ENCODE results near the gene SLC6A13.
A peak's percentile ranks its signal among the peaks of the same experiment; 100 is the strongest.
"Not testable (repeated sequence)": the region's sequence is repeated elsewhere in the genome, so short reads cannot be mapped to it uniquely, and the experiment has no call there.

Gene SLC6A13

DNA sequence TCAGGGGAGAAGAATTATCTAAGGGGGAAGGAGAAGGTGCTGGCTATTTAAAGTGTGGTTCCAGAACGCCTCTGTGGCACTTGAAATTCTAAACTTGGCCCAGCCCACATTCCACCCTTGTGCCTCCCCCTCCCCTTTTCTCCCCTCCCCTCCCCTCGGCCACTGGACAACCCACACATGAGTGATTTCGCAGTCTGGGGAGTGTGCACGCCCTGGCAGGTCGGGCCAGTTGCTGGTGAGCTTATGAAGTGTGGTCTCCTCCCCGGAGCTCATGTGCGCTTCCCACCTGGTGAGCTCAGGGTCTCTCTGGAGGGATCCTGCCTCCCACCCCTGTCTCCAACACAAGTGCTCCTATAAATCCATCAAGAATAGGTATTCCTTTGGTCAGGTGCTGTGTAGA lies at the start of gene SLC6A13:
Gene SLC6A13, minus strand, starts transcription at position 20 of the 400 bp plus-strand sequence. CDS start 2,784 bp downstream, outside the sequence.
- DNase-seq, result peak; percentile 84

DNA sequence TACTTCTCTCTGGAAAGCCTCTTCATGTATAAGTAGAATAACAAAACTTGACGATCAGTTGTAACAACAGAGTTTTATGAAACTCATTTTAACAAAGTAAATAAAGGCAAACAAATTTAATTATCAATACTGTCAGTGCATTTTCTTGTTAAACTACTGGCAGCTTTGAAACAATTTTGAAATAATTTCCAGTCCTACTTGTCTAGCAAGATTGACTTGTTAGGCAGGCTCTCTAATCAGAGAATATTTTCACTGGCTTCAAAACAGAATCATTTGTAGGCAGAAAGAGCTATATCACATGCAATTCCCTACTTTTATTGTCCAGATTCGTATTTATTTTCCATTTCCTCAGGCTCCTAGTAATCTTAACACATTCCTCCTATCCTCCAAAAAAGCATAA lies 45.9 kb upstream of the SLC6A13 start:
- DNase-seq, result no peak

DNA sequence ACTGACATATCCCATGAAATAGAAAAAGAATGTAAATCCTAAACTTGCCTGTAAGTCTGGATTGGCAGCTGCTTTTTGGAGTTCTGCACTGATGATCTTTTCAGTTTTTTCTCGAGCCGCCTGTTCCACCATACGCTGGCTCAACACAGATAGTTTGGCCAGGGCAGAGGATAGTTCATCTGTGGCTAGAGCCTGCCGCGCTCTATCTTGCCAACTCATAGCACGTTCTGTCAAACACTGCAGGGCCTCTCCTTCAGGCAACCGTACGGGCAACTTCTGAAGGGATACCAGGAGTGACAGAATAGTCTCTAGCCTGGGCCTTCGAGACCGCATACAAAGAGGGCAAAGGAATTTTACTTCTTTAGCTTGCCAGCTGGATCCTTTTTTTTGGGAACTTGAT lies 44.8 kb upstream of the SLC6A13 start:
- DNase-seq, result no peak

DNA sequence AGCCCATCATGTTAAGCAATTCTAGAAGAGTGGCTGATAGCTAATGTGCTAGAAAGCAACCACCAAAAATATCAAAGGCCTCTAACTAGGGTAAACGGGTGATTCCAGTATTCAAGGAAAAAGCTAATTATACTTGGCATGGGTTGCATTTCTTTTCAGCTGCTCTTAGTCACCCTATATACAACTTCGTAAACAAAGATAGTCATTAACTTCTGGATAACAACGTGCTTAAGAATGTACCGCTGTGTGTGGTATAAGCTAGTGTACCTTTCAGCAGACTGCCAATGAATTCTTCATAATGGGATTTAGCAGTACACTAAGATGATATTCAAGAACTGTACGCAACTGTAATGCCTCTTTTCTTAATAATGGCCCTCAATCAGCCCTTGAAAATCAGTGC lies 42.2 kb upstream of the SLC6A13 start:
- DNase-seq, result no peak

DNA sequence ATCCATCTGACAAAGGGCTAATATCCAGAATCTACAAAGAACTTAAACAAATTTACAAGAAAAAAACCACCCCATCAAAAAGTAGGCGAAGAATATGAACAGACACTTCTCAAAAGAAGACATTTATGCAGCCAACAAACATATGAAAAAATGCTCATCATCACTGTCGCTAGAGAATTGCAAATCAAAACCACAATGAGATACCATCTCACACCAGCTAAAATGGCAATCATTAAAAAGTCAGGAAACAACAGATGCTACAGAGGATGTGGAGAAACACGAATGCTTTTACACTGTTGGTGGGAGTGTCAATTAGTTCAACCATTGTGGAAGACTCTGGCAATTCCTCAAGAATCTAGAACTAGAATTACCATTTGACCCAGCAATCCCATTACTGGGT lies 40.1 kb upstream of the SLC6A13 start:
- DNase-seq, result not testable (repeated sequence)

DNA sequence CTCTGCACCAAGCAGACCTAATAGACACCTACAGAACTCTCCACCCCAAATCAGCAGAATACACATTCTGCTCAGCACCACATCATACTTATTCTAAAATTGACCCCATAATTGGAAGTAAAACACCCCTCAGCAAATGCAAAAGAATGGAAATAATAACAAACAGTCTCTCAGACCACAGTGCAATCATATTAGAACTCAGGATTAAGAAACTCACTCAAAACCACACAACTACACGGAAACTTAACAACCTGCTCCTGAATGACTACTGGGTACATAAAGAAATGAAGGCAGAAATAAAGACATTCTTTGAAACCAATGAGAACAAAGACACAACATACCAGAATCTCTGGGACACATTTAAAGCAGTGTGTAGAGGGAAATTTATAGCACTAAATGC lies 37.5 kb upstream of the SLC6A13 start:
- not testable (repeated sequence) for DNase-seq

DNA sequence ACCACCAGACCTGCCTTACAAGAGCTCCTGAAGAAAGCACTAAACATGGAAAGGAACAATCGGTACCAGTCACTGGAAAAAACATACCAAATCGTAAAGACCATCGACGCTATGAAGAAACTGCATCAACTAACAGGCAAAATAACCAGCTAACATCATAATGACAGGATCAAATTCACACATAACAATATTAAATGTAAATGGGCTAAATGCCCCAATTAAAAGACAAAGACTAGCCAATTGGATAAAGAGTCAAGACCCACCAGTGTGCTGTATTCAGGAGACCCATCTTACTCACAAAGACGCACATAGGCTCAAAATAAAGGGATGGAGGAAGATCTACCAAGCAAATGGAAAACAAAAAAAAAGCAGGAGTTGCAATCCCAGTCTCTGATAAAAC lies 36.9 kb upstream of the SLC6A13 start:
- DNase-seq, result not testable (repeated sequence)

DNA sequence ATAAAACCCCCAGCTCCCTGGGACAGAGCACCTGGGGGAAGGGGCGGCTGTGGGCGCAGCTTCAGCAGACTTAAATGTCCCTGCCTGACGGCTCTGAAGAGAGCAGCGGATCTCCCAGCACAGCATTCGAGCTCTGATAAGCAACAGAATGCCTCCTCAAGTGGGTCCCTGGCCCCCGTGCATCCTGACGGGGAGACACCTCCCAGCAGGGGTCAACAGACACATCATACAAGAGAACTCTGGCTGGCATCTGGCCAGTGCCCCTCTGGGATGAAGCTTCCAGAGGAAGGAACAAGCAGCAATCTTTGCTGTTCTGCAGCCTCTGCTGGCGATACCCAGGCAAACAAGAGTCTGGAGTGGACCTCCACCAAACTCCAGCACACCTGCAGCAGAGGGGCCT lies 35.4 kb upstream of the SLC6A13 start:
- DNase-seq, result not testable (repeated sequence)

DNA sequence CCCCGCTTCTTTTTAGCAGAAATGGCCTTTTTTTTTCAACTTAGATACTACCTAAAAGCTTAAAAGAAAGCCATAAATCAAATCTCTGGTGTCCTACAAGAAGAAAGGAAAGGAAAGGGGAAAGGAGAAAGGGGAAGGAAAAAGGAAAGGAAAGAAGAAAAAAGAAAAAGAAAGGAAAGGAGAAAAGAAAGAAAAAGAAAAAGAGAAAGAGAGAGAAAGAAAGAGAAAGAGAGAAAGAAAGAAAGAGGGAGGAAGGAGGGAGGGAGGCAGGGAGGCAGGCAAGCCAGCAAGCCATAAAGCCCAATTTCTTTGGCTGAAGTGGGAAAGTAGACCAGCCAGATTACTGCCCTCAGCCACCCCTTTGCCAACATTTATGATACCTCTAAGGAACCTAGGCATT lies 32.5 kb upstream of the SLC6A13 start:
- DNase-seq, result no peak

DNA sequence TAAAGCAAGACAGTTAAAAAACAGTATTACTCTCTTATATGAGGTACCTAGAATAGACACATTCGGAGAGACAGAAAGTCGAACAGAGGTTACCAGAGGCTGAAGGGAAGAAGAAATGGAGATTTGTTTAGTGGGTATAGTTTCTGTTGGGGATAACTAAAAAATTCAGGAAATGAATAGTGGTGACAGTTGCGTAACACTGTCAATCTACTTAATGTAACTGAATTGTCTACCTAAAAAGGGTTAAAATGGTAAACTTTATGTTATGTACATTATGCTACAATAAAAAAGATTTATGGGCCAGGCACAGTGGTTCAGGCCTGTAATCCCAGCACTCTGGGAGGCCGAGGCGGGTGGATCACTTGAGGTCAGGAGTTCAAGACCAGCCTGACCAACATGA lies 30.6 kb upstream of the SLC6A13 start:
- no peak for DNase-seq

DNA sequence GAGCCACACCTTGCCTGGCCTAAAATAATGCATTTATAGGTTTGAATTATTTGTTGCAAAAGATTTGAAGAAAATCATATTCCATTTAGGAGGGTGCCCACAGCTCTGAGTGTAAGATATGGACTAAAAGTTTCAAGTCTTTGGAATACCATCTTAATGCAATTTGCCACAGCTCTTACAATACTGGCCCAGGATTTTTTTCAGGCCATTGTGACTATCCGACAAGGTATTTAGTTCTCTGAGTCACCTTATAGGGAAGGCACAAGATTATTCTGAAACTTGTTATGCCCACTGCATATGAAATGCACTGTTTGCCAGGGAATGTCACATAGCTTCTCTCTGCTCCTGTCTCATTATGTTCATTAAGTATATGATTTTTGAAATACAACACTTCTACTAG lies 29.6 kb upstream of the SLC6A13 start:
- DNase-seq, result no peak

DNA sequence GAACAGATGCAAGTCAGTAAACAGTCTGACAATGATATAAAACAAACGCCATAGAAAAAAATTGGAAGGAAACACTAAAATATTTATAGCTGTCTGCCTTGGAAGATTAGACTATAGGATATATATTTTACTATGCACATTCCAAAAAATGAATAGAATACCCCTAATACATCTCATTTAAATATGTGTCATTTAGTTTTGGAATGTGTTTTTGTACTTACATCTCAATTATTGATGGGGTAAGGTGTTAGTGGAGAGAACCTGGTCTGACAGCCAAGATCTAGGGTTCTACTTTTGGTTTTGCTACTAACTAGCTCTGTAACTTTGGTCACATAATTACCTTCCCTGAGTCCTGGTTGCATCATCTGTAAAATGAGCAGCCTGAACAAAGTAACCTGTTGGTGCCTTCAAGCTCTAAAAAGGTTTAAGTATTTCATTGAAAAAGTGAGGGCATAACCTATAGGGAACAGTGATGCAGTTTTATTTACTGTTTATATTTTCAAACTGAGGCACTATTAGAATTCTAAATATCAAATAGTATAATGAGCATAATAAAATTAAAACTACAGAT lies 28.6 kb upstream of the SLC6A13 start:
- DNase-seq, result no peak

DNA sequence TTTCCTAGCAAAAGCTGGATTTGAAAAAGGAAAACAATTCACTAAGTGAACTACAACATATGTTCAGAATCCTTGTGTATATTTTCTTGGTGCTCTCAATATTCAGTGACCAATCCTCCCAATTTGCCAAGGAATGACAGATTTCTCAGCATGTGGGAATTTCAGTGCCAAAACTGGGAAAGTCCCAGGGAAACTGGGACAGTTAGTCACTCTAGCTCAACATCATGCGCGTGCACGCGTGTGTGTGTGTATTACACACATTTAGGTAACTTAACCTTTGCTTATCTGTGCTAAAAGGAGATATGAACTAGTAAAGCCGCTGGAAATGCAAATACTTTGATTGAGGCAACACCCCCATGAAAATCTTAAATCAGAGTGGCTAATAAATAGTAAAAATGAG lies 26.1 kb upstream of the SLC6A13 start:
- DNase-seq, result no peak

DNA sequence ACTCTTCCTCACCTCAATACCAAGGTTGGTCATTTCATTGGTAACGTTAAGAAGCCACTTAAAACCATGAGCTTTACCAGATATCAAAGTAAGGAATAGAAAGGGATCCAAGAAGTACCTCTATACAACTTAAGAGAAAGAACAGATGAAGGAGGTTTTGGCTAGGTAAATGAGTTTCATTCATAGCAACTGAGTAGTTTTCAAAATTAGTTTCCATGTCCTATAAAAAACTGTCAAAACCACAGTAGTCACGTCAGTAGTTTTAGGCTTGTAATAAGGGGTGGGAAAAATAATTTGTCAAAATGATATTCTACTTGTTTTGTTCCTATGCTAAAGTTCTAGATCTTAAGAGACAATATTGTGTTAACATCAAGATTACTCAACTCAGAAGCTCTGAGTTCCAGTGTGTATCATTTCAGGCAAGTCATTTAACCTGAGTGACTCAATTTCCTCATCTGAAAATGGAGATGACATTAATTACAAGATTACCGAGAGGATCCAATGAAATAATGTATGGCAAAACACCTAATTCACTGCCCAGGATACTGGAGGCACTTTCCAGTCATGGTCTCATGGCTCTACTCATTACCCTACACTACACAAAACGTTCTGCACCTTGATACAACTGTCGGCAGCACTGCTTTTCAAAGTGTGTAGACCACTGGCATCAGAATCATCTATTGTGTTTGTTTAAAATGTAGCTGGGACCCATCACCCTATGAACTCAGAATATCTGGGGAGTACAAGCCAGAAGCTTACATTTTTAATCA lies 24.1 kb upstream of the SLC6A13 start:
- DNase-seq, result no peak

DNA sequence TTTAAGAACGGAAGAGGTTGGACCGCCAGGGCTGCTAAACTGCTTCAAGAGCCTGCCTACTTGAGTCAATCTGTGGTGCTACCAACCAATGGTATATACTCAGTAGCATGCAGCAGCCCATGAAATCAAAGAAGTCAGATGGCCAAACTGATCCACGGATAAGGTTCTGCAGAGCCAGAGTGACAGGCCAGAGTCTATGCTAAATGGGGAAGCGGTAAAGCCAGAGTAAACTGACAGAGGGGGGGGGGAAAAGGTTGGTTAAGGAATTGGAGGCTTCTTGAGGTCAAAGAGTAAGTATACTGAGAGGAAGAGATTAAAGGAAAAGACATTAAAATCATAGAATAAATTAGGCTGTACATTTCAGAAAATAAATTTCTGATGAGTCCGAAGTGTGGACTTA lies 15.4 kb upstream of the SLC6A13 start:
- no peak for DNase-seq

DNA sequence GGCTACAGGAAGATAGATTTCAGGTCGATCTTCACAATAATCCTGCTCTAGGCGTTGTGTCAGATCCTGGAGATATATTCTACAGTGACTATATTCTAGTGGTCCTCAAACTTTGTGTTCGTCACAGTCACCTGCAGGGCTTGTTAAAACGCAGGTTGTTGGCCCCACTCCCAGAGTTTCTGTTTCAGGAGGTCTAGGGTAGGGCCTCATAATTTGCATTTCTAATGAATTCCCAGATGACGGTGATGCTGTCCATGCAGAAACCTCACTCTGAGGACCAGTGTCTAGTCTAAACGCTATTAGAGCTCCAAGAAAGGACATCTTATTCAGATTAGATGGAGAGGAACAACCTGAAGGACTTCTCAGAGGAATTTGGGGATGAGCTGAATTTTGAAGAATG lies 13.2 kb upstream of the SLC6A13 start:
- DNase-seq, result no peak

DNA sequence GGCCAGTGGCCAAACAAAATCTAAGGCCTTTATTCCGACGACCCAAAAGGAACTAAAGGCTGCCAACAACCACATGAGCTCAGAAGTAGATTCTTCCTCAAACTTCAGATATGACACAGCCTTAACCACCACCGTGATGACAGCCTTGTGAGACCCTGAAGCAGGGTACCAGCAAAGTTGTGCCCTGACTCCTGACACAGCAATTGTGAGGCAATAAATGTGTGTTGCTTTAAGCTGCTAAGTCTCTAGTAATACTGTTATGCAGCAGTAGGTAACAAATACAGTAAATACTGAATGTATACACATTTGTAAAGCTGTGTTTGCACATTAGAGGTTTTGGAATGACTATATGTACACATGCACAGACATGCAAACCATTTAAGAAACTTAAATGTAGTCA lies 10.7 kb upstream of the SLC6A13 start:
- DNase-seq, result no peak

DNA sequence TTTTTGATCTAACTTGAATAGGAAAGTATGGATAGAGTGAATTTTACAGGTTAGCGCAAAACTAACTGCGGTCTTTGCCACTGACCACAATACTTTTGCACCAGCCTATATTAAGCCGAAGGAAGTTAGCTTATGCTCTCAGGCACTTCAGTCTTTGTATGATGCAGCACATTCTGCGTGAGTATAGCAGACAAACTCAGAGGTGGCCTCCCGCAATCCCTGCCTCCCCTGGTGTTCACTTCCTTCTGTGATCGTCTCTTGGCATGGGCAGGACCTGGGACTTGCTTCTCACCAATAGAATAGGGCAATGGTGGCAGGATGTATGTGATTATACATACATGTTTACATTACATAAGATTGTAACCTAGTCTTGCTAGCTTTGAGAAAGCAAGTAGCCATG lies 10.3 kb upstream of the SLC6A13 start:
- no peak for DNase-seq

DNA sequence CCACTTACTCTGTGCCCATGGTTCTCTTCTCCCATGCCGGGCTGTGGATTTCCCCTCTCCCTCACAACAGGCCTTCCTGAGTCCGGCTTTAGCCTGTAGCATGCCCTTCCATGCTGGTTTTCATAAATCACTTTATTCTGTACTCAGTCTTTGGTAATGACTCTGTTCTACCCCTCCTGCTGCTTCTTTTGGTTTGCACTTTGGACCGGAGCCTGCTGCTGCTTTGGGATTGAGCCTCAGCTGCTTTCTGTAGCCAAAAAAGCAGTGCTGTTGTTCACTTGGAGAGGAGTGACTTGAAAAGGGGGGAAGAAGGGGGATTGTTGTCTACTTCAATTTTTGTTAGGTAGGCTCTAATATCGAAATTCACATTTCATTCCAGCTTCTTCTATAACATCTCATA lies 8.5 kb upstream of the SLC6A13 start:
- no peak for DNase-seq

DNA sequence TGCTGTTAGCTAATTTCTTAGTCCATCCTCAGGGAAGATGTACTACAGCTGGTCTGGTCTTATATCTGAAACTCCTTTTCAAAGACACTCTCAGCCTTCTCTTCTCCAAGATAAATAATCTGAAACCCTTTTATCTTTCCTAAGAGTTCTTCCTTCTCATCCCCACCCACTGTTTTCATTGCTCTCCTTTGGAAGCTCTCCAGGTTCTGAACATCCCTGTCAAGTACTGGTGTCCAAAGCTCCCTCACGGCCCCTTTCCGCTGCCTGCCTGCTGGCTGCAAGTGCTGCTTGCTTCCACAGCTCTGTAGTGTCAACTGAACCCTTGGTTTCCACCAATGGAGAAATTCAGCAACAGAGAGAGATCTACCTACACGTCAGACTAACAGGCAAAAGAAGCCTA lies 6.6 kb upstream of the SLC6A13 start:
- no peak for DNase-seq

DNA sequence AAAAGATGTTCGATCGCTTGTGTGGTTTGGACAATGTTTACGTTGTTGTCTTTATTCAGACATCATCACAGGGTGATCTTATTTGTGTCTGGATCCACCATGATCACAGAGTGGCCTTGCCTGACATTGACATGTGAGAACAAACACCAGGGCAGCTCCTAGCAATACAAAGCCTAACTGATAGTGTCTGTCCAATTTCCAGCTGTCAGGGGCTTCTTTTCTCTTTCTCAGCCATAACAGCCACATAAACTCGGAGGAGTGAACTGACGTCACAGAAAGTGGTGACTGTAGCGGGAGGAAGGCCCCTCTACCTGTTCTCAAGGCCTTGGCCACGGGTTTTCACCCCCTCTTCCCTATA lies 5.8 kb upstream of the SLC6A13 start:
- no peak for DNase-seq

DNA sequence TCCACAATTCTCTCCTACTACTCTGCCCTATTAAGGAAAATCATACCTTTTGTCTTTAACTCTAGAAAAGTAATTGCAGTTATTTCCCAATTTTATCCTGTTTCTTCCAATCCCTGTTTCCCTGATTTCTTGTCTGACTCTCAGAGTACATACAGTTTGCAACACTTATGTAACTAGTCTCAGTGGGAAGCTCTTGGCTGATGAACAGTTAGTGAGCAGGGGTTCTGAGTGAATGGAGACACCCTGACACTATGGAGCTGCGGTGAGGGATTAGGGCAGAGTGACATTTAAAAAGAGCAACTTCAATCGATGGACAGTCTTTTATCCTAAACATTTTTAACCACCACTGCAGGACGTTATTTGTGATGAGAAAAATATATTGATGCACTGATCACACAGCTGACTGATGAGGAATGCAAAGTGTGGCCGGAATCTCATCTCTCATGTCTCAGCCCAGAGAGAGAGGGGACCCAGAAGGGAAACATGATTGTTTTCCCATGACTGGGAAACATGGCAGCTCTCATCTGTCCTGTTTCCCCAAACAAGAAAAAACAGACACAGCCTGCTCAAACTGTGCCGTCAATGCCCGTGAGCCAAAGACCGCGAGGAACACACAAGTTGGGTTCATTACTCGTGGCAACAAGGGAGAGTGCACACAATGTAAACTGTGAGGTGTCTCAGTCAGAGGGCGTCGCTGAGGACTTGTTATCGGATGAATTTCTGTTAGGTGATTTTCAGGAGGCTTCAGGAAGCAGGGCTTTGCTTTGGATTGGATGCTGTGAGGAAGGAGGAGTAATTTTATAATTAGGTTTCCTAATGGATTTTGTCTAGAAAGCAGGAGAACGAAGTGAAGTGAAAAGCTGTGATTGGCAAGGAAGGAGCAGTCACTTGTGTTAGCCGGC lies 5.2 kb upstream of the SLC6A13 start:
- DNase-seq, result no peak

DNA sequence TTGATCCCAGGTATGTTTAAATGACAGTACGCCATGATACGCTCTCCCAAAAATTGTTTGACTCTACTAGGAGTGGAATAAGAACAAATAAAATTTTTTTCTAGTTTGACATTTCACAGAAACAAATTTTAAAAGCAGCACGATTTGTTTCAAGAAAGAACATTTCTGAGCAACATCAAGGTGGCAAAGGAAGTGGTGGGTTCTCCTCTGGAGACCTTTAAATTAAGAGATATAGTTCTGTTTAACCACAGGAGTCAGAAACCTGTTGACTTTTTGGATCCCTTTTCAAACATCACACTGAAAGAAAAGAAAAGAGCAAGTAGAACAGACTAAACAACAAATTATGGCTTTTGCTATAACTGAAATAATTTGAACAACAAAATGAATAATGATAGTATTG lies 2.5 kb upstream of the SLC6A13 start:
- DNase-seq, result no peak

DNA sequence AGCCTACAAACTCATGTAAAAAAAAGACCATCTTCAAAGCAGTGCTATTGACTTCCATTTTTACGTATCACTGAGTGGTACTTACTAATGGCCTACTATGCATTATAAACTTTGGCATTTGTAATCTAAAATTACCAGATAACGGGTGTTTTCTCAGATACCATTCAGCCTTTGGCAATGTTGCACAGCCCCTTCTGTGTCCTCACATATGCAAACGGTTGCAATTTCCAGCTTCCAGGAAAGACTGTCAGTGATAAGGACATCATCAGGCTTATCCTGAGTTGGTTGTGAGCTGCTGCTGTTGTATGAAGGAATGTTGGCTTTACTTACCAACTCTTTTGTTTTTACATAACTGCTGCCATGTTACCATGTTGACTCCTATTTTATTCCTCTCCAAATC lies 1.6 kb upstream of the SLC6A13 start:
- no peak for DNase-seq

All from islet precursor cell (in vitro differentiated cells).